Skeletal muscle tissue (tissue), 4 donors: Measurements from ENCODE around the gene KIF18B. TPM values are rescaled to one million over a fixed set of nuclear protein-coding genes. Genes with fewer than 3 reads are reported as not detected.
A peak's percentile ranks its signal among the peaks of the same experiment; 100 is the strongest.

Experiments
- H3K27ac ChIP-seq: one replicate; pipeline ENCODE4 v1.7.0; 2013; ENCODE audit warnings: mild to moderate bottlenecking, low read depth, low read length, inconsistent platforms
- H3K27me3 ChIP-seq, 3 donors: one replicate each; pipeline ENCODE4 v1.7.0; 2013; ENCODE audit warnings: low read length in 3 of 3; ENCODE audit not compliant: control insufficient read depth in 3 of 3, insufficient read depth in 3 of 3
- H3K36me3 ChIP-seq, 3 donors: one replicate each; pipeline ENCODE4 v1.7.0; 2013; ENCODE audit warnings: low read length in 3 of 3; ENCODE audit not compliant: control insufficient read depth in 3 of 3, insufficient read depth in 3 of 3
- H3K4me1 ChIP-seq, 3 donors: one replicate each; pipeline ENCODE4 v1.7.0; 2013; ENCODE audit warnings: low read length in 3 of 3, mild to moderate bottlenecking in 3 of 3; ENCODE audit not compliant: control insufficient read depth in 3 of 3, insufficient read depth in 3 of 3
- H3K4me3 ChIP-seq, 3 donors: one replicate each; pipeline ENCODE4 v1.7.0; 2013; ENCODE audit warnings: low read length in 3 of 3
- H3K9ac ChIP-seq, 3 donors: one replicate each; pipeline ENCODE4 v1.7.0; 2013; ENCODE audit warnings: low read length in 3 of 3, mild to moderate bottlenecking in 3 of 3, moderate library complexity in 2 of 3, low read depth in 1 of 3
- H3K9me3 ChIP-seq, 3 donors: one replicate each; pipeline ENCODE4 v1.7.0; 2013; ENCODE audit warnings: low read length in 3 of 3; ENCODE audit not compliant: control insufficient read depth in 3 of 3
- total RNA-seq: library from RNA; depleted of rRNA; stranded (reverse); fragments of >200 nt; gene quantifications from one replicate; pipeline ENCODE4 v1.2.3, GENCODE V29; 2014
- donor health status: Osteomylitis.

The KIF18B gene
- total RNA-seq, 1 donor from 2014 or later: 1.0 TPM

GRCh38 chr17:44913676-44914075 lies 33.9 kb downstream of the KIF18B start:
- H3K27me3 ChIP-seq: peaks cover 19 to 29% (median 29%) of the 10 kb centered on the region in 3 donors
- no peak overlapping the region for H3K27ac ChIP-seq
- no peaks in the 10 kb centered on the region for H3K36me3 ChIP-seq
- peaks cover 4 to 6% (median 5%) of the 10 kb centered on the region in 3 donors for H3K4me1 ChIP-seq
- no peak overlapping the region for H3K4me3 ChIP-seq
- H3K9ac ChIP-seq: no peak overlapping the region
- no peaks in the 10 kb centered on the region for H3K9me3 ChIP-seq

GRCh38 chr17:44912763-44913544 lies 34.6 kb downstream of the KIF18B start:
- no peak overlapping the region for H3K27ac ChIP-seq
- no peak overlapping the region for H3K4me3 ChIP-seq
- H3K9me3 ChIP-seq: no peaks in the 10 kb centered on the region
- peaks cover 4 to 6% (median 5%) of the 10 kb centered on the region in 3 donors for H3K4me1 ChIP-seq
- no peaks in the 10 kb centered on the region for H3K36me3 ChIP-seq
- no peak overlapping the region for H3K9ac ChIP-seq
- H3K27me3 ChIP-seq: peaks cover 19 to 29% (median 29%) of the 10 kb centered on the region in 3 donors

GRCh38 chr17:44911133-44912001 lies 36.2 kb downstream of the KIF18B start:
- Histone ChIP-seq H3K9ac (no peak overlapping the region), H3K36me3 (no peaks in the 10 kb centered on the region), H3K27ac (no peak overlapping the region), H3K27me3 (peaks cover 19 to 29% (median 26%) of the 10 kb centered on the region in 3 donors), H3K4me1 (peaks cover 2 to 6% (median 4%) of the 10 kb centered on the region in 3 donors), H3K4me3 (peak overlapping the region in 1 of 3 donors; percentile 36), H3K9me3 (no peaks in the 10 kb centered on the region)

GRCh38 chr17:44910231-44911106 lies 37.1 kb downstream of the KIF18B start:
- H3K4me3 ChIP-seq: no peak overlapping the region
- H3K9me3 ChIP-seq: no peaks in the 10 kb centered on the region
- H3K36me3 ChIP-seq: no peaks in the 10 kb centered on the region
- no peak overlapping the region for H3K27ac ChIP-seq
- no peak overlapping the region for H3K9ac ChIP-seq
- H3K27me3 ChIP-seq: peaks cover 19 to 29% (median 26%) of the 10 kb centered on the region in 3 donors
- H3K4me1 ChIP-seq: peaks cover 4 to 6% (median 6%) of the 10 kb centered on the region in 3 donors

- peaks cover 4 to 6% (median 6%) of the 10 kb centered on the region in 3 donors for H3K4me1 ChIP-seq
- H3K27ac ChIP-seq: no peak overlapping the region
- no peaks in the 10 kb centered on the region for H3K9me3 ChIP-seq
- H3K9ac ChIP-seq: no peak overlapping the region
- peaks cover 19 to 29% (median 26%) of the 10 kb centered on the region in 3 donors for H3K27me3 ChIP-seq
- H3K4me3 ChIP-seq: no peak overlapping the region
- H3K36me3 ChIP-seq: no peaks in the 10 kb centered on the region
These were observed 37.9 kb downstream of the KIF18B start for GRCh38 chr17:44909681-44910144.

- peaks cover 19 to 29% (median 23%) of the 10 kb centered on the region in 3 donors for H3K27me3 ChIP-seq
- H3K4me1 ChIP-seq: peaks cover 4 to 6% (median 6%) of the 10 kb centered on the region in 3 donors
- no peaks in the 10 kb centered on the region for H3K9me3 ChIP-seq
- H3K4me3 ChIP-seq: no peak overlapping the region
- H3K9ac ChIP-seq: no peak overlapping the region
- H3K27ac ChIP-seq: no peak overlapping the region
- H3K36me3 ChIP-seq: no peaks in the 10 kb centered on the region
These were observed 38.7 kb downstream of the KIF18B start for GRCh38 chr17:44908761-44909326.

- H3K4me1 ChIP-seq: peaks cover 4 to 6% (median 6%) of the 10 kb centered on the region in 3 donors
- peaks cover 12 to 21% (median 19%) of the 10 kb centered on the region in 3 donors for H3K27me3 ChIP-seq
- no peak overlapping the region for H3K27ac ChIP-seq
- H3K9ac ChIP-seq: no peak overlapping the region
- no peaks in the 10 kb centered on the region for H3K9me3 ChIP-seq
- no peaks in the 10 kb centered on the region for H3K36me3 ChIP-seq
- H3K4me3 ChIP-seq: no peak overlapping the region
These were observed 39.7 kb downstream of the KIF18B start for GRCh38 chr17:44907729-44908470.

GRCh38 chr17:44906763-44907728 lies 40.5 kb downstream of the KIF18B start:
- Histone ChIP-seq H3K27ac (no peak overlapping the region), H3K4me1 (peaks cover 4 to 6% (median 6%) of the 10 kb centered on the region in 3 donors), H3K9me3 (no peaks in the 10 kb centered on the region), H3K36me3 (no peaks in the 10 kb centered on the region), H3K4me3 (no peak overlapping the region), H3K27me3 (peaks cover 4 to 14% (median 12%) of the 10 kb centered on the region in 3 donors), H3K9ac (no peak overlapping the region)
